NCI-H748 (cell line): ENCODE results near the gene SNRNP25.

Experiments
- DNase-seq: peaks from one replicate; lab custom pipeline; 2025; ENCODE audit not compliant: unreplicated experiment; lab: John Stamatoyannopoulos, UW

The SNRNP25 gene

GRCh38 chr16:77273-77806 lies 23.7 kb downstream of the SNRNP25 start:
- DNase-seq: peak; percentile 37

DNA sequence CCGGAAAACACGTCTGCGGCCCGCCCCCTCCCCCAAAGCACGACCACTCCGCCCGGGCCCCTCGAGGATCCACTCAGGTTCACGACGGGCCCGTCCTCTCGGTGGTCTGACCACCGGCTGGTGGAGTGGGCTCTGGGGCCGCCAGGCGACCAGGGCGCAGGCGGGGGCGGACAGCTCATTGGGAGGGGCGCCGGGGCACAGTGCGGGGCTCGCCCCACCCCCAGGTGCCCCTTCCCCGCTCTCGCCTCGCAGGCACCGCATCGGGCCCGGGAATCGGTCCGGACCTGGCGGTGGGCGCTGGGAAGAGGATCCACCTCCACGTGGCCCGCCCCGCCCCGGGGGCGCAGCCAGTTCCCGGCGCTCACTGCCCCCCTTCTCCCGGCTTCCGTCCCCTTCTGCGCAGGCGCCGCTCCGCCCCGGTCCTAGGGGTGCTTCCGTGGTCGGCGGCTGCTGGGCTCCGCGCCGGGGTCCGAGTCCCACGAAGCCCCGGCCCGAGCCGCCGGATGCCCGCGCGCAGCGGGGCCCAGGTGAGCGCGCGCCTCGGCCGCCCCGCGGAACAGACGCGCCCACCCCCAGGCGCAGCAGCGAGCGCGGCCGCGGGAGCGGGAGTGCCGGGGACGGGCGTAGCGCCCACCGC lies 24.3 kb downstream of the SNRNP25 start, which contains the start of gene MPG:
TSS of gene MPG (plus strand) at position 419 of the 637 bp plus-strand sequence. CDS start at position 504, 85 bp downstream.
- peak; percentile 74 for DNase-seq

DNA sequence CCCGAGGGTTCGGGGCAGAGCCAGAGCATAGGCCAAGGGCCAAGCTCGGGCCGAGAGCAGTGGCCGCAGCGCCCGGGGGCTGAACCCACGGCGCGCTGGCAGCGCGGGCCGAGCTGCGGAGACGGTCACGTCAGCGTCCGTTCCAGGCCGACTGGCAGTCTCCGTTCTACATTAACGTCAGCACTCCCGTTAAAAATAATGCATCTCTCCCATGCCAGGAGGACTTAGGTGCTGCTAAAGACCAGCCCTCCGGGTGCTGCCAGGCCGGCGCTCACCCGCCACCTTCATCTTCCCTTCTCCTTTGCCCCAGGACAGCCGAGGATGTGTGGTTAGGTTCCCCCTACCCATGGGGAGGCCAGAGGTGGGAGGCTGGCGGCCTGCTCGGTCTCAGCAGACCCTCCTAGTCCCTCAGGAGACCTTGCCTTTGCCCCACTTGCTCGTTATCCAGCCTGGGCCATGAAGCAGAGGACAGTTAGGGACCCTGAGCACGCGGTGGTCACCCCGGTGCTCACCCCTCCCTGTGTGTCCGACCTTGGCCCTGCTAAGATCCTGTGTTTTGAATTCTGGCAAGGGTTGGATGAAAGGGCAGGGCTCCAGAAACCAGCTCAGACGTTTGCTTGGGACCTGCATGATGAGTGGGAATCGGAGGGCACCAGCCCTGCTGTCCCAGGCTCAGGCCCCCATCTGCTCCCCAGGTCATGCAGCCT lies 25.0 kb downstream of the SNRNP25 start:
- peak; percentile 43 for DNase-seq

DNA sequence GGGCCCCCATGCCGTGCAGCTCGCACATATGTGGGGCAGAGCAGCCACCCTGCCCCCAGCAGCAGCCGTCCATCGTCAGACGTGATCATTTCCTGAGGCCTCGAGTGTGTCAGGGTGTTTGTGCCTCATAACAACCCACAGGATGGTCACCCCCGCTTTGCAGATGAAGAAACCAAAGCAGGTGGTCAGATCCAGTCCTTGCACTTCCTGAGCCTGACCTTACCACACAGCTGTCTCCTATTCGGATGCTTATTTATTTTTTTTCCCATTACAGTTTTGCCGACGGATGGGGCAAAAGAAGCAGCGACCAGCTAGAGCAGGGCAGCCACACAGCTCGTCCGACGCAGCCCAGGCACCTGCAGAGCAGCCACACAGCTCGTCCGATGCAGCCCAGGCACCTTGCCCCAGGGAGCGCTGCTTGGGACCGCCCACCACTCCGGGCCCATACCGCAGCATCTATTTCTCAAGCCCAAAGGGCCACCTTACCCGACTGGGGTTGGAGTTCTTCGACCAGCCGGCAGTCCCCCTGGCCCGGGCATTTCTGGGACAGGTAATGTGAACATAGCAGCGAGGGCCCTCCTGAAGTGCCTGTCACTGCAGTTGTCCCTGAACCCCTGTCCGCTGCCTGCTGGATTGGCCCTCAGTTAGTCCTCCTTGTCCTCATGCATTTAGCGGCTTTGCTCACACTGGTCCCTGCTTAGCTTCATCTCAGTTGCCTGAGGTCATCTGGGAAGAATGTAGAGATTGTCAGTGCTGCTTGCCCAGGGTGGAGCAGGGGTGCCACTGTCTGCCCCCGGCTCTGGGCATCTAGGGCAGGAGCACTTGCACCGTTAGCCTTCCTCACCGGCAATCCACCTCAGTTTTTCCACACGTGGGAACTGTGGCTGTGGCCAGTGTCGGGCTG lies 25.8 kb downstream of the SNRNP25 start:
- no peak for DNase-seq

DNA sequence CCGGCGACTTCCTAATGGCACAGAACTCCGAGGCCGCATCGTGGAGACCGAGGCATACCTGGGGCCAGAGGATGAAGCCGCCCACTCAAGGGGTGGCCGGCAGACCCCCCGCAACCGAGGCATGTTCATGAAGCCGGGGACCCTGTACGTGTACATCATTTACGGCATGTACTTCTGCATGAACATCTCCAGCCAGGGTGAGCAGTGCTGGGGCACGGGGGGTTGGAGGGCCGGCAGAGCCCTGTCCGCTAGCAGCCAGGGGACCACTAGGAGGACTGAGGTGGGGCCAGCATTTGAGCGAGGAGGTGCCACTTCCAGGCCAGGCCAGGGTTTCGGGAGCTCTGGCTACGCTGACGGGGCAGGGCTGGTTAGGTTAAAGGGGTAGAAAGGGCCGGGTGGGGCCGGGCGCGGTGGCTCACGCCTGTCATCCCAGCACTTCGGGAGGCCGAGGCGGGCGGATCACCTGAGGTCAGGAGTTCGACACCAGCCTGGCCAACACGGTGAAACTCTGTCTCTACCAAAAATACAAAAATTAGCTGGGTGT lies 29.5 kb downstream of the SNRNP25 start:
- DNase-seq: no peak

- no peak for DNase-seq
Measured at GRCh38 chr16:83781-84615, 30.4 kb downstream of the SNRNP25 start.

DNA sequence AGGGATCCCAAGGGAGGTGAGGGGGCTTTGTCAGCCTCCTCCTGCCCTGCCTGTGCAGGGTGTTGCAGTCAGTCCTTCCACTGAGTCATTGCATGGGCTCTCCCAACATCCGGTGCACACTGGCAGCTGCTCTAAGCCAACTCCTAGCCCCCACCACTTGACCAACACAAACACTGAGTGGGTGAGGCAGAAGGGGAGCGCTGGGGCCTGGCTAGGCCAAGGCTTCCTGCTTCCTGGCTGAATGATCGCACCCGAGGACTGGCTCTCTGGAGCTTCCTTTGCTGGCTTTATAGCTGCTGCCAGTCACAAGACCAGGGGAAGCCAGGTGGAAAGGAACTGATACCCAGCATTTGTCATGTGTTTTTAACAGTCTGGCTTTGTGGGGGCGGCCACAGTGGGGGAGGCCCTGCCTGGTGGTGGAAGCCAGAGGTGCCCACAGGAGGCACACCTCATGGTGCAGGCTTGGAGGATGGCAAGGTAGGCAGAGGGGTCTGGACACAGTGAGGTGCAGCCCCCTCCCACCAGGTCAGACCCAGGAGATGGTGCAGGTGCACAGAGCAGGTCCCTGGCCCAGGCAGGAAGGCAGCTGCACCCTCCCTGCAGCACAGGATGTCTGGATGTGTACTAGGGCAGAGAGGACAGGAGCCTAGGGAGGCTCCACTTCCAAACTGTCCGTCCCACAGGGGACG lies 31.2 kb downstream of the SNRNP25 start:
- no peak for DNase-seq

- no peak for DNase-seq
Measured at GRCh38 chr16:85407-85782, 31.8 kb downstream of the SNRNP25 start.

DNA sequence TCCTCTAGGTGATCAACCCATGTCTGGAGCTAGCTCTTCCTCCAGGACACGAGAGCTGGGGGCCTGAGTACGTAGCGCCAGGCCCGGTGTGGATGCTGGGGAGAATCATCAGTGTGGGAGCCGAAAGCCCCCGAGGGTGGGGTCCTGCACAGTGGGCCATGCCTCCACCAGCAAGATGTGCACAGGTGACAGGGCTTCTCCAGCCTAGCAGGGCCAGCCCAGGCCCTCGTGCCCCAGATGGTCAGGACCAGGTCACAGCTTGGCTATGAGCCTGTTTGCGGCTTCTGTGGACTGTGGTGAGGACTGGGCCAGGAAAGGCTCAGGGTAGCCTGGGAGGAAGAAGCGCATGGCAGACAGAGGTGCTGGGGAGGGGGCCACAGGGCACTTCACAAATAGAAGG lies 32.2 kb downstream of the SNRNP25 start:
- DNase-seq: no peak

DNA sequence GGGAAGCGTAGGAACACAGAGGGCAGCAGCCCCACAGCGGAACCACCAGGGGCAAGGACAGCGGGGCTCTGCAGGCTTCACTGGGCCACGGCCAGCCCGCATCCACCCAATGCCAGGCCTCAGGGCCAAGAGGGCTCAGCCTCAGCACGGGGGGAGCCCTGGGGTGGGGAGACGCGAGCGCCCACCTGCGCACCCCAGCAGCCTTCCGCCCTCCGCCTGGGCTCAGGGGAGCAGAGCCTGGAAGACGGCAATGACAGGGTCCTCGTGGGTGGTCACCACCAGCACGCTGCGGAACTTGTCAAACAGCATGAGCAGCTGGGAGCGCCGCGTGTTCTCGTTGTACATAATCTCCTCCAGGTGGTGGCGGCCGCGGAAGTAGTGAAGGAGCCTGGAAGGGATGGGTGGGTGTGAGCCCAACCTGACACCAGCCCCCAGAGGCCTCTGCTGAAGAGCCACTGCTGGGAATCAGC lies 32.9 kb downstream of the SNRNP25 start:
- DNase-seq: no peak

DNA sequence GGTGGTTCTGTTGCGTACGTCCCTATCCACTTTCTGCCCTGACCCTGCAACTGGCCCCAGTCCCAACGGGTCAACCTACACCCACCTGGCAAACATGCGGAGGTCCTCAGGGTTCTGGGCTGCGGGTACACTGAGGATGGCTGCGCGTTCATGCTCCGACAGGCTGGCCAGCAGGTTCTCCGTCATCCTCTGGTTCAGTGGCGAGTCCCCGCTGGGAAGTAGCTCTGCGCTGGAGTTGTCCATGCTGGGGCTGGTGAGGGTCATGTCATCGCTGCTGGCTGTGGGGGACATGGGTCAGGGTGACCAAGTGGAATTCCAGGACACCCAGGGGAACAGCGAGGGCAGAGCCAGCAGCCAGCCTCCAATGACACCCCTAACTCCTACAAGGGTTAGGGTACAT lies 35.0 kb downstream of the SNRNP25 start:
- no peak for DNase-seq

- no peak for DNase-seq
Measured at GRCh38 chr16:89391-90302, 36.0 kb downstream of the SNRNP25 start.

GRCh38 chr16:91484-91883 lies 37.9 kb downstream of the SNRNP25 start:
- DNase-seq: no peak

- DNase-seq: no peak
Measured at GRCh38 chr16:92431-93339, 39.1 kb downstream of the SNRNP25 start.

- no peak for DNase-seq
Measured at GRCh38 chr16:94918-95265, 41.3 kb downstream of the SNRNP25 start.

GRCh38 chr16:96935-97381 lies 43.3 kb downstream of the SNRNP25 start:
- peak; percentile 82 for DNase-seq

- no peak for DNase-seq
Measured at GRCh38 chr16:97822-98221, 44.2 kb downstream of the SNRNP25 start.

GRCh38 chr16:100989-101388 lies 47.4 kb downstream of the SNRNP25 start:
- DNase-seq: no peak
